ENCODE results near the gene FRMD5.

FRMD5 gene

DNA sequence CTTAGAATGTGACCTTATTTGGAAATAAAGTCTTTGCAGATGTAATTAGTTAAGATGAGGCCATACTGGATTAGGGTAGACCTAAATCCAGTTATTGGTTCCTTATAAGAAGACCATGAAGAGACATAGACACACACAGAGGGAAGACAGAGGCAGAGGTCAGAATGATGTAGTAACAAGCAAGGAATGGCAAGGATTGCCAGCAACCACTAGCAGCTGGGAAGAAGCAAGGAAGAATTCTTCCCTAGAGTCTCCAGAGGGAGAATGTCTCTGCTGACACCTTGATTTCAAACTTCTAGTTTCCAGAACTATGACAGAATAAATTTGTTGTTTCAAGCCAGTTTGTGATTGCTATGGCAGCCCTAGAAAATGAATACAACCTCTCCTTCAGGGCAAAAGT is 251.6 kb downstream of the FRMD5 start:
- H3K27ac ChIP-seq (ENCODE audit: low read length), result no peak overlapping the region
- no peaks in the 10 kb centered on the region for H3K9me3 ChIP-seq (replicated peaks; ENCODE audit: insufficient read depth, low read length)
- no peak for TF ChIP-seq EZH2 (optimal IDR thresholded peaks at IDR 0.05; ENCODE audit: low read depth, low read length)
- TF ChIP-seq, protein P1, sequence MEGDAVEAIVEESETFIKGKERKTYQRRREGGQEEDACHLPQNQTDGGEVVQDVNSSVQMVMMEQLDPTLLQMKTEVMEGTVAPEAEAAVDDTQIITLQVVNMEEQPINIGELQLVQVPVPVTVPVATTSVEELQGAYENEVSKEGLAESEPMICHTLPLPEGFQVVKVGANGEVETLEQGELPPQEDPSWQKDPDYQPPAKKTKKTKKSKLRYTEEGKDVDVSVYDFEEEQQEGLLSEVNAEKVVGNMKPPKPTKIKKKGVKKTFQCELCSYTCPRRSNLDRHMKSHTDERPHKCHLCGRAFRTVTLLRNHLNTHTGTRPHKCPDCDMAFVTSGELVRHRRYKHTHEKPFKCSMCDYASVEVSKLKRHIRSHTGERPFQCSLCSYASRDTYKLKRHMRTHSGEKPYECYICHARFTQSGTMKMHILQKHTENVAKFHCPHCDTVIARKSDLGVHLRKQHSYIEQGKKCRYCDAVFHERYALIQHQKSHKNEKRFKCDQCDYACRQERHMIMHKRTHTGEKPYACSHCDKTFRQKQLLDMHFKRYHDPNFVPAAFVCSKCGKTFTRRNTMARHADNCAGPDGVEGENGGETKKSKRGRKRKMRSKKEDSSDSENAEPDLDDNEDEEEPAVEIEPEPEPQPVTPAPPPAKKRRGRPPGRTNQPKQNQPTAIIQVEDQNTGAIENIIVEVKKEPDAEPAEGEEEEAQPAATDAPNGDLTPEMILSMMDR (IDR thresholded peaks at IDR 0.05; ENCODE audit: low read length), result no peak
- no peak for TF ChIP-seq EZH2phosphoT487 (IDR thresholded peaks at IDR 0.05; ENCODE audit: low read length)
- no peaks in the 10 kb centered on the region for H3K79me2 ChIP-seq (ENCODE audit: low read length)
- peaks cover 12% of the 10 kb centered on the region for H3F3A ChIP-seq (ENCODE audit: insufficient read depth, low read length)
- no peaks in the 10 kb centered on the region for H4K20me1 ChIP-seq (ENCODE audit: insufficient read depth, low read length)
- no peak for DNase-seq
- H3K4me2 ChIP-seq (ENCODE audit: low read depth, low read length), result no peak overlapping the region
- H3K27me3 ChIP-seq (replicated peaks; ENCODE audit: insufficient read depth, low read length), result no peaks in the 10 kb centered on the region
- H3K4me1 ChIP-seq (ENCODE audit: low read length), result peaks cover 30% of the 10 kb centered on the region
- no peak overlapping the region for H3K9ac ChIP-seq (ENCODE audit: low read length)
- no peaks in the 10 kb centered on the region for H3K9me2 ChIP-seq (replicated peaks; ENCODE audit: insufficient read depth, low read length)
- H3K4me3 ChIP-seq (ENCODE audit: low read length), result no peak overlapping the region
- no peaks in the 10 kb centered on the region for H3K36me3 ChIP-seq (replicated peaks; ENCODE audit: insufficient read depth, low read length)
- H2AFZ ChIP-seq (ENCODE audit: low read length), result no peak overlapping the region

GRCh38 chr15:43942194-43942593 is 252.9 kb downstream of the FRMD5 start:
- Histone ChIP-seq H3K27me3 (replicated peaks; ENCODE audit: insufficient read depth, low read length) (no peaks in the 10 kb centered on the region), H3K9me3 (replicated peaks; ENCODE audit: insufficient read depth, low read length) (no peaks in the 10 kb centered on the region), H3K4me1 (ENCODE audit: low read length) (peaks cover 20% of the 10 kb centered on the region), H3K4me2 (ENCODE audit: low read depth, low read length) (peak overlapping the region; percentile 44; the same call in 1 of the 2 replicates), H3K27ac (ENCODE audit: low read length) (peak overlapping the region; percentile 5; the same call in 1 of the 2 replicates), H3K4me3 (ENCODE audit: low read length) (no peak overlapping the region), H3K79me2 (ENCODE audit: low read length) (no peaks in the 10 kb centered on the region), H3K9ac (ENCODE audit: low read length) (no peak overlapping the region), H3F3A (ENCODE audit: insufficient read depth, low read length) (peaks cover 9% of the 10 kb centered on the region), H4K20me1 (ENCODE audit: insufficient read depth, low read length) (no peaks in the 10 kb centered on the region), H3K9me2 (replicated peaks; ENCODE audit: insufficient read depth, low read length) (no peaks in the 10 kb centered on the region), H3K36me3 (replicated peaks; ENCODE audit: insufficient read depth, low read length) (no peaks in the 10 kb centered on the region), H2AFZ (ENCODE audit: low read length) (no peak overlapping the region)
- peak; percentile 43 for DNase-seq
- TF ChIP-seq EZH2 (optimal IDR thresholded peaks at IDR 0.05; ENCODE audit: low read depth, low read length) (no peak), EZH2phosphoT487 (IDR thresholded peaks at IDR 0.05; ENCODE audit: low read length) (no peak)
- TF ChIP-seq, protein P1 (IDR thresholded peaks at IDR 0.05; ENCODE audit: low read length), result no peak

GRCh38 chr15:43941555-43941954 is 253.5 kb downstream of the FRMD5 start:
- Histone ChIP-seq H3K4me1 (ENCODE audit: low read length) (peaks cover 20% of the 10 kb centered on the region), H3K4me3 (ENCODE audit: low read length) (no peak overlapping the region), H3F3A (ENCODE audit: insufficient read depth, low read length) (peaks cover 9% of the 10 kb centered on the region), H3K79me2 (ENCODE audit: low read length) (no peaks in the 10 kb centered on the region), H3K36me3 (replicated peaks; ENCODE audit: insufficient read depth, low read length) (no peaks in the 10 kb centered on the region), H3K4me2 (ENCODE audit: low read depth, low read length) (peak overlapping the region; percentile 44), H2AFZ (ENCODE audit: low read length) (0 out of 2 replicates have a peak overlapping the region, but pooled peaks have one; percentile 8), H3K9me3 (replicated peaks; ENCODE audit: insufficient read depth, low read length) (no peaks in the 10 kb centered on the region), H3K9me2 (replicated peaks; ENCODE audit: insufficient read depth, low read length) (no peaks in the 10 kb centered on the region), H3K9ac (ENCODE audit: low read length) (no peak overlapping the region), H3K27me3 (replicated peaks; ENCODE audit: insufficient read depth, low read length) (no peaks in the 10 kb centered on the region), H3K27ac (ENCODE audit: low read length) (no peak overlapping the region), H4K20me1 (ENCODE audit: insufficient read depth, low read length) (no peaks in the 10 kb centered on the region)
- DNase-seq, result peak; percentile 65
- TF ChIP-seq EZH2 (optimal IDR thresholded peaks at IDR 0.05; ENCODE audit: low read depth, low read length) (no peak), EZH2phosphoT487 (IDR thresholded peaks at IDR 0.05; ENCODE audit: low read length) (no peak)
- TF ChIP-seq, protein P1 (IDR thresholded peaks at IDR 0.05; ENCODE audit: low read length), result no peak

Data from MM.1S (cell line).